HG02870 (cell line): ENCODE results near the gene CARD9.
"Not testable (repeated sequence)": the region's sequence is repeated elsewhere in the genome, so short reads cannot be mapped to it uniquely, and the experiment has no call there.

Experiments used
- ATAC-seq: cut with Tn5 transposase; IDR thresholded peaks from one replicate; pipeline ENCODE4 v1.9.1; 2021; ENCODE audit warnings: mild to moderate bottlenecking, moderate library complexity; ENCODE audit not compliant: unreplicated experiment

The CARD9 gene

DNA sequence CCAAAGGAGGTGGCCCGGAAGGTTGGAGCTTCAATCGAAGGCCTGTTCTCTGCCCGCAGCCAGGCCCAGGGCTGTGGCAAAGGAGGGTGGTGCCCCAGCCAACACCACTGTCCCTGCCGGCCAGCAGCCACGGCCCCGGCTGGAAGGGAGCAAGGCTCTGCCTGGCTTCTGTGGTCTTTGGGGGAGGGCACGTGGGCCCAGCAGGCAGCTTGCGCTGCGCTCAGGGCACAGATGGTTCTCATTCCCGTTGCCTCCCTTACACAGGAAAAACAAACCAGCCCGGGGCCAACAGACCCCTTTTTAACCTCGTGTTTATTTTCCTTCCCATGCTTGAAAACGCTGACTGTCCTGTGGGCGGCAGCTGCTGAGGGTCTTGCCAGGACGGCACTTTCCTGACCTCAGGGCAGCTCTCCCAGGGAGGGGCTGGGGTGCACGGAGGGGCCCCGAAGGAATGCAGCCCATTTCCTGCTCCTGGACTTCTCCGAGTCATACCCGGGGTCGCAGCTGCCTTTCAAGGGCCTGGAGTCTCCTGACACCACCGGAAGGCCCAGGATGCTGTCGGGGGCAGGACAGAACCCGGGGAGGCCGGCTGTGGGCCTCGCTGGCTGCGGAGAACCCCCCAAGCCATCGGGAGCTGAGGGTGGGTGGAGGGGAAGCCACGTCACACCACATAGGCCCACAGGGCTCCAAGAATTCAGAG is 47.3 kb downstream of the CARD9 start:
- no peak for ATAC-seq

- ATAC-seq, result no peak
These were observed 48.1 kb downstream of the CARD9 start for GRCh38 chr9:136325358-136325757.

DNA sequence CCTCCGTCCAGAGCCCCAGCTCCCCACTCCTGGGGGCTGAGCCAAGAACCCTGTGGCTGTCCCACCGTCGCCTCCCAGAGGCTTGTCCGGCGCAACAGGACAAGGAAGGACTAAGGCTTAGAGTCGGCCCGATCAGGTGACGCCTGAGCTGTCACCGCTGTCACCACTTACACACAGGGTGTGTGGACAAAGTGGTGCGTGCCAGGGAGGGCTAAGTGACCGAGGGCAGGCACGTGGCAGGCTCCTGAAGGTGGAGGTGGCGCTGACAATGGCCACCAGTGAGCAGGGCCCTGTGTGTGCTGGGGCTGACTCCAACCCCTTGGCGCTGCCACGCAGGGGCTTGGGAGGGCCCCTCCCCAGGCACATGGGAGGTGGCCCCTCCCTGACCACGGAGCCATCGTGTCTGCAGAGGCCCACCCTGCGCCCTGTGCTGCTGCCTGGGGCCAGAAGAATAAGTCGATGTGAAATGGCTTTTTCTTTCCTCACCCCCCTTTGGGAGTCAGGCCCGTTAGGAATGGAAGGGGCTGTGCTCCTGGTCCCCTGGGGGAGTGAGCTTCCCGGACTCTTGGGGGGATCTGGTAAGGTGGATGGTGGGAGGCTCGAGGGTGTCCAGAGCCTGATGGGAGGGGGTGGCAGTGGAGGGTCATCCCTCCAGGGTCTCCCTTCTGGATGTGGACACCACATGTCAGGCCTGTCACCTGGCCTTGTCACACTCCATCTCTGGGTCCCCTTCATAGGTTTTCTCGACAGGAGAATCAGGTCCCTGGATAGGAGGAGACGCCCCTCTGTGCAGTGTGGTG is 48.8 kb downstream of the CARD9 start:
- ATAC-seq, result no peak

DNA sequence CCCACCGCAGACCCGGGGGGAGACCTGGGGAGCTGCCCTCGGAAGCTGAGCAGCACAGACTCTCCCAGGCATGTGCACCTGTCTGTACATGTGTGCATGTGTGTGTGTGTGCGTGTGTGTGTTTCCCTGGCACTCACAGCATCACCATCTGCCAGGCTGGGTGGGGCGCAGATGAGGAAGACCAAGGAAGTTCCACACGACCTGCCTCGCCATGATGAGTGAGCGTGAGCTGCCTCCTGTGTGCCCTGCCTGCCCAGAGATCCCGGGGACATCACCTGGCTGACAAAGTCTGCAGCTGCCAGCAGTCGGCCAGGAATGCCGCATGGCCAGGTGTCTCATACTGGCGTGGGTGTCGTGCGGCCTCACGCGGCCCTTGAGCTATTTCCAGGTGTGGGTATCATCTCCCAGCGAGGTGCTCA is 50.1 kb downstream of the CARD9 start:
- ATAC-seq, result no peak

DNA sequence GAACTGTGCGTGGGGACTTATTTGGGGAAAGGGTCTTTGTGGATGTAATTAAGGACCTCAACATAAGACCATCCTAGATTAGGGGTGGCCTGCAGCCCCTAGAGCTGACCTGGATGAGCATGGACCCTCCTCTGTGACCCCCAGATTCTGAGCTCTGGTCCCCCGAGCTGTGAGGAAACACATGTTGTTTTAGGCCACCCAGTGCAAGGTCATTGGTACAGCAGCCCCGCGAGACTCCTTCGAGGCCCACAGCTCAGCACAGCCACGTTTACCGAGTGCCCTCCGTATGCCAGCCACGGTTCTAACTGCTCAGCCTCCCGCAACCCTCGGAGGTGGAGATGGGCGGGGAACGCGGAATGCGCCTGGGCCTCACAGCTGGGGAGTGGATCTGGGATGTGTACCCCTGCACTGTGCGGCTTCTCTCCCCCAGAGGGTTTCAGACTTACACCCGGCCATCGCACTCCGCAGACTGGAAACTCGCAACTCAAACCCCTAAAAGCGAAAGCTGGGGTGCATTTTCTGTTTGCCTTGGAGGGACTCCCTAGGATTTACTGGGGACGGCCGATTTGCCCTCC is 50.6 kb downstream of the CARD9 start:
- no peak for ATAC-seq

DNA sequence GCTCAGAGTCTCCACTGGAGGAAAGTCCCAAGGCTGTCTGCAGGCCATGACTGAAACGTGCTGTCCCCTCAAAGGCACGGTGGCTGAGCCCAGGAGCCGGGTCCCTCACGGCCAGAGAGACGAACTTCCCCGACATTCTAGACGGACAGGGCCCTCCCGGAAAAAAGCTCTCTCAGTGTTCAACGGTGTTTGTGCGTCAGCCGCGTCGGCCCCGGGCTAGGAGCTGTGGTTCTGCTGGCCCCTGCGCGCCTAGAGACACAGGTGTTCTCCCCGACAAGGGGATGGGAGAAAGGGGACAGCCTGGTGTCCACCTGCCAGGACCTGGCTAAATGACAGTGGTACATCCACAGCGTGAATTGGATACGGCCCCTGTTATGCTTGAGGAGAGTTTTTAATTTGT is 51.9 kb downstream of the CARD9 start:
- no peak for ATAC-seq

- ATAC-seq, result not testable (repeated sequence)
These were observed 52.5 kb downstream of the CARD9 start for GRCh38 chr9:136320972-136321371.

GRCh38 chr9:136319955-136320354 is 53.5 kb downstream of the CARD9 start:
- not testable (repeated sequence) for ATAC-seq

- not testable (repeated sequence) for ATAC-seq
These were observed 54.2 kb downstream of the CARD9 start for GRCh38 chr9:136319244-136319643.

DNA sequence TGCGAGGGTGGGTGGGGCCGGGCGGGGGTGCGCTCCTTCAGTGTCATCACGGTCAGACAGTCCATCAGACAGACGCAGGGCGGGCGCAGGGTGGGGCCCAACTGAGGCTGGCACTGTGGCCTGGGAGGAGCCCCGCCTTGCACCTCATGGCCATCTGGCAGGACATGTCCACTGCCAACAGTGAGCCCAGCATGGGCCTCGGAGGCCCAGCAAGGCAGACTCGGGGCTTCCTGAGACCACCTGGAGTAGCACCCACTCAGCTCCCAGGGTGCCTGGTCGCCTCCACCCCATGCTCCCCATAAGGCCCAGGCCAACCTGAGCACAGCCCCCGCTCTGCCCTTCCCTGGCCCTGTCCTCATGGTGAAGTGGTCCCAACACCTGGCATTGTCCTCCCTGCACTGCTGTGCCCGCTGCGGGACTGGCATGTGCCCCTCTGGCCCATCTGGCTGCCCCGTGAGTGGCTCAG is 54.7 kb downstream of the CARD9 start:
- no peak for ATAC-seq

- no peak for ATAC-seq
These were observed 55.2 kb downstream of the CARD9 start for GRCh38 chr9:136318111-136318775.

DNA sequence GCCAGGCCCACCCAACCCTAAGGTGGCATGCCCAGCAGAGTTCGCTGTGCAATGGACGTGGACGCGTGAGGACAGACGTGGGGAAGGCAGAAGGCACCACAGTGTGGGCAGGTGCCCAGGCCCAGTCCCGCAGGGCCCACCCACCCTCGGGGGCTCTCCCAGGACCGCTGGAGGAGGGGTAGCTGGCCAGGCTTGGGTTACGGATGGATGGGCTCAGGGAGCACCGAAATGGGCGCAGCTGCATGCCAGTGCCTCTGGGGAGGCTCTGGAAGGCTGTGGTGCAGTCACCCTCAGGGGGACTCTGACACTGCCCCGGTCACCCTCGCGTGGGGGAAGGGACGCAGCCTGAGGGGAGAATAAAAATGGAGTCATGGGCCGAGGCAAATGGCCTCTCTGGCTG is 55.8 kb downstream of the CARD9 start:
- ATAC-seq, result no peak

- ATAC-seq, result no peak
These were observed 56.4 kb downstream of the CARD9 start for GRCh38 chr9:136316896-136317676.

GRCh38 chr9:136316271-136316751 is 57.2 kb downstream of the CARD9 start:
- ATAC-seq, result no peak

DNA sequence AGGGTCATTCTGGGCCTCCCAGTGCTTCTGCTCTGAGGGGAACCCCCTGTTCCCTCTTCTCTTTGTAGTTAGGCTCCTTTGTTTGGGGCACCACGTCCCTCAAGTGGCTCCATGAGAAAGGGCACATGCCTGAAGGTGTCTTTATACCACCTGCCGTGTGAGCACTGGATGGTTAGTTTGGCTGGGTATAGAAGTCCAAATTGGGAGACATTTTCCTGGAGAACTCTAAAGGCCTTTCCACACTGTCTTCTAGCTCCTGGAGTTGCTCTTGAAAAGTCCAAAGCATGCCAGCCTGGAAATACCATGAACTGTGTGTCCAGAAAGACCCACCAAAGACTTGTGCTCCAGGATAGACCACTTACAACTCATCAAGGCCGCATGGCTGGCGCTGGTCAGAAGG is 58.5 kb downstream of the CARD9 start:
- no peak for ATAC-seq

- no peak for ATAC-seq
These were observed 59.4 kb downstream of the CARD9 start for GRCh38 chr9:136314056-136314416.
